ENCODE data around the gene MAP2K2. TPM values are rescaled to one million over a fixed set of nuclear protein-coding genes. Genes with fewer than 3 reads are reported as not detected.

Gene MAP2K2
- total and polyA plus RNA-seq, 2 donors, result 54.7 to 103 TPM

Small RNA genes lying within 50 kb of the gene (small RNA-seq; reads per million reads assigned to genes)
- not detected for gene RF00017

Other genes with a start within 250 kb of the MAP2K2 start
- gene ATCAY, start 243.4 kb downstream of the MAP2K2 start, total RNA-seq, result 1.3 TPM
- 0.63 TPM for gene ATCAY, start 243.4 kb downstream of the MAP2K2 start, polyA plus RNA-seq
- 1.3 TPM for gene NMRK2, start 191.1 kb downstream of the MAP2K2 start, total RNA-seq
- 0.67 TPM for gene NMRK2, start 191.1 kb downstream of the MAP2K2 start, polyA plus RNA-seq
- gene DAPK3, start 153.0 kb downstream of the MAP2K2 start, total RNA-seq, result 71.9 TPM
- gene DAPK3, start 153.0 kb downstream of the MAP2K2 start, polyA plus RNA-seq, result 129 TPM
- 1,323 TPM for gene EEF2, start 138.7 kb downstream of the MAP2K2 start, total RNA-seq
- 1,969 TPM for gene EEF2, start 138.7 kb downstream of the MAP2K2 start, polyA plus RNA-seq
- 20.2 TPM for gene PIAS4, start 116.4 kb downstream of the MAP2K2 start, total RNA-seq
- 25.3 TPM for gene PIAS4, start 116.4 kb downstream of the MAP2K2 start, polyA plus RNA-seq
- gene ZBTB7A, start 57.2 kb downstream of the MAP2K2 start, total RNA-seq, result 8.2 TPM
- 35.3 TPM for gene ZBTB7A, start 57.2 kb downstream of the MAP2K2 start, polyA plus RNA-seq
- not detected for gene CREB3L3, start 29.5 kb upstream of the MAP2K2 start, total RNA-seq
- 0.11 TPM for gene CREB3L3, start 29.5 kb upstream of the MAP2K2 start, polyA plus RNA-seq
- 7.2 TPM for gene SIRT6, start 58.4 kb upstream of the MAP2K2 start, total RNA-seq
- 23.8 TPM for gene SIRT6, start 58.4 kb upstream of the MAP2K2 start, polyA plus RNA-seq
- 1.2 TPM for gene ANKRD24, start 58.6 kb upstream of the MAP2K2 start, total RNA-seq
- gene ANKRD24, start 58.6 kb upstream of the MAP2K2 start, polyA plus RNA-seq, result 0.72 TPM
- gene EBI3, start 105.4 kb upstream of the MAP2K2 start, total RNA-seq, result 0.32 TPM
- 5.7 TPM for gene EBI3, start 105.4 kb upstream of the MAP2K2 start, polyA plus RNA-seq
- 11.7 TPM for gene YJU2, start 123.0 kb upstream of the MAP2K2 start, total RNA-seq
- gene YJU2, start 123.0 kb upstream of the MAP2K2 start, polyA plus RNA-seq, result 29.4 TPM
- 3.6 TPM for gene SHD, start 155.1 kb upstream of the MAP2K2 start, total RNA-seq
- gene SHD, start 155.1 kb upstream of the MAP2K2 start, polyA plus RNA-seq, result 0.04 TPM
- 0.48 TPM for gene TMIGD2, start 178.3 kb upstream of the MAP2K2 start, total RNA-seq
- gene TMIGD2, start 178.3 kb upstream of the MAP2K2 start, polyA plus RNA-seq, result 0.58 TPM
- 1.6 TPM for gene FSD1, start 180.5 kb upstream of the MAP2K2 start, total RNA-seq
- 0.49 TPM for gene FSD1, start 180.5 kb upstream of the MAP2K2 start, polyA plus RNA-seq
- gene STAP2, start 214.7 kb upstream of the MAP2K2 start, total RNA-seq, result 14.4 TPM
- gene STAP2, start 214.7 kb upstream of the MAP2K2 start, polyA plus RNA-seq, result 12.4 TPM
- 7.2 TPM for gene MPND, start 219.4 kb upstream of the MAP2K2 start, total RNA-seq
- gene MPND, start 219.4 kb upstream of the MAP2K2 start, polyA plus RNA-seq, result 24.5 TPM

Data from urinary bladder (tissue), 2 donors.